HG03565 (cell line): ENCODE results near the gene GABARAP.

Experiments
- ATAC-seq: cut with Tn5 transposase; IDR thresholded peaks from one replicate; pipeline ENCODE4 v1.9.1; 2021; ENCODE audit warnings: mild to moderate bottlenecking, moderate library complexity; ENCODE audit not compliant: unreplicated experiment

The GABARAP gene

DNA sequence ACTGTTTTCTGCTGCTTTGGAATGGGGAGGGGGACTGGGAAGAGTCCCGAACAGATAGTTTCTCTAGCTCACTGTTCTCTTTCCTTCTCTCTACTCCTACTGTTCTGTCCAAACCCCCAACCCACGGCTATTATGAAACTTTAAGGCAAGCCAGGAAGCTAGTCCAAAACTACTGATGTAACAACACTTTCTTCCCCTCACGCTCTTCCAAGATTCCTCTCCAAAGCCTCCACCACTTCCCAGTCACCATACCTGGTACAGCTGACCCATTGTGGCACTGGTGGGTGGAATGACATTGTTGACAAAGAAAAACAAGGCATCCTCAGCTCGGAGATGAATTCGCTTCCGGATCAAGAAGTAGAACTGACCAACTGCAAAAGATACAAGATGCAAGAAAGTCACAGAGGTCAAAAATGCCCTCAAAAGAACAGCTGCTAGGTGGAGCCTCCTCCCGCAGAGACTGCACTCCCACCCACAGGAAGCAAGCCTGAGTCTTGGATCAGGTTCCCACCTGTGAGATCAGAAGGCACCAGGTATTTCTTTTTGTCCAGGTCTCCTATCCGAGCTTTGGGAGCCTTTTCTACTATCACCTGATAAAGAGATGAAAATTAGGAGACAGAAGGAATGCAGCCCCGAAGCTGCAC lies 1.0 kb downstream of the GABARAP start:
- ATAC-seq: no peak

DNA sequence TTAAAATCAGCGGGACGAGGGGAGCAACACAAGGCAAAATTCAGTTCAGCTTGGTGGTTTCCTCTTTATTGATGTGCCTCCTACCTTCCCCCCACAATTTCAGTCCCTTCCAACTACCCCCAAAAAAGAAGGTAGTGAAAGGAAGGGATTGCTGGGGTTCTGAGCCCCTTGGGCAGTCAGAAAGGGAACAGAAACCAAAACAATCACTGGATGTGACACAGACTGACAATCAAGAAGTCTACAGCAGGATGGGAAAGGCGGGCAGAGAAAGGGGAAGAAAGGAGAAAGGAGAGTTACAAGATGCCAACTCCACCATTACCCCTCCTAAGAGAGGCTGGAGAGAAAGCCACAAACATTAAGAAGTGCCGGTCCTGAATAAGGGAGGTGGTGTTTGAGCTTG lies 1.9 kb downstream of the GABARAP start:
- ATAC-seq: no peak

DNA sequence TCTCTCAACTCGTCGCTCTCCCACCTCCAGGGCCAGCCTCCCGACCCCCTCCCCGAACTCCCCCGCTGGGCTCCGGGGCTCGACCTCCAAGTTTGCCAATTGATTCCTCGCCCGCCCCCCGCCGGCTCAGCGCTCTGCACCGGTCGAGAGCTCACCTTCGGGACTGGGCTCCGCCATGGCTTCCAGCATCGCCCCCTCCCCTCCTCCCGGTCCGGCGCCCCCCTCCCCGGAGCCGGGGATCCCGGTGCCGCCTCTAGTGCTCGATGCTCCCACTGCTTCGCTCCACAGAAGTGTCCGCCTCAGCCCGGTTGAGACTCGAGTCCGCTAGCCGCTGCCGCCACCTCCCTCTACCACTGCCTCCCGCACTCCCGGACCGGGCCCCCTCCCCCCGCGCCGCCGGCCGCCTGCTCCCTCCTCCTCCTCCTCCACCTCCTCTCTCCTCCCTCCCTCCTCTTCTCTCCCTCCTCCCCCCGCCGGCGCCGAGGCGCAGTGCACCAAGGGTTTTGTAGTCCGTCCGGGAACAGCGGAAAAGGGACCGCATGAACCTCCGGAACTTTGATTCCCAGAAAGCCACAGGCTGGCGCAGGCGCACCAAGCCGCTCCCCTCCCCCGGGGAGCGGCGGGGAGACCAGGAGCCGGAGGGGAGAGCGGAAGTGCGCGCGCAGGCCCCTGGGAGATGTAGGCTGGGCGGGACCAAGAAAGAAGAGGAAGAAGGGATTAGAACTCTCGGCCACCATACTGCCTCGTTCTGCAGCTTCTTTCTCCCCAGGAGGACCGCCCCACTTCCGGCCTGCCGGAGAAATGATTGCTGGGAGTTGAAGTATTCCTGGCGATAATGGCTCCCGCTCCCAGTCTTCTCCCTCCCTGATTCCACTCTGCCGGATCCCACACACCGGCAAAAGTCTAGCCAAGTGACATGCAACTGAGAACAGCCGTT lies 2.9 kb downstream of the GABARAP start, which contains the start of gene PHF23:
PHF23 (minus strand) TSS at position 367 of the 937 bp plus-strand sequence; CDS start at position 189, 178 bp downstream.
- peak; percentile 38 for ATAC-seq

DNA sequence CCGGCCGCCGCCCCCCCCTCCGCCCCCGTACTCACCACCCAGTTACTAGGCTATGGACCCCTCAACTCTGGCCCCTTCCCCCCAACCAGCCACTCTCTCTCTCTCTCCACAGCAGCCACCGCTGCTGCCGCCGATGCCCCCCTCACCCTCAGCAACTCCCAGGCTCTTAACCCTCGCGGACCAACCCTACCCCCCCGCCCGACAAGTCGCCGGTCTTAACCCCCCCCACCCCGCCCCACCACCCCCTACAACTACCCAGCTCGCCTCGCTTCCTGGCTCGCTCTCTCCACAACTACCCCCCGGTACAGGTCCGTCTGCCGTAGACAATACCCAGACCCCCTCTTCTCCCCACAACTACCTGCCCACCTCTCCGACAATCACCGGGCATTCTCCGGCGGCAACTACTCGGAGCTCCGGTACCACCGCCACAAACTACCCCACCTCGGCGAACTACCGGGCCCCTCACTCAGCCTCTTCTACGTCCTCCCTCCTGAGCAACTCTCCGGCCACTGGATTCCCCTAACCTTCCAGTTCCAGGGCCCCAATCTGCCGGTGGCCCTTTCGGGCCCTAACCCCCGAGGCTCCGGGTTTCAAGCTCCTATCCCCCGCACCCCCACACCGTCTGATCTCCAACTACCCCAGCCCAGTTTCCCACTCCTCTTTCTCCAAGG lies 3.7 kb downstream of the GABARAP start:
- no peak for ATAC-seq

DNA sequence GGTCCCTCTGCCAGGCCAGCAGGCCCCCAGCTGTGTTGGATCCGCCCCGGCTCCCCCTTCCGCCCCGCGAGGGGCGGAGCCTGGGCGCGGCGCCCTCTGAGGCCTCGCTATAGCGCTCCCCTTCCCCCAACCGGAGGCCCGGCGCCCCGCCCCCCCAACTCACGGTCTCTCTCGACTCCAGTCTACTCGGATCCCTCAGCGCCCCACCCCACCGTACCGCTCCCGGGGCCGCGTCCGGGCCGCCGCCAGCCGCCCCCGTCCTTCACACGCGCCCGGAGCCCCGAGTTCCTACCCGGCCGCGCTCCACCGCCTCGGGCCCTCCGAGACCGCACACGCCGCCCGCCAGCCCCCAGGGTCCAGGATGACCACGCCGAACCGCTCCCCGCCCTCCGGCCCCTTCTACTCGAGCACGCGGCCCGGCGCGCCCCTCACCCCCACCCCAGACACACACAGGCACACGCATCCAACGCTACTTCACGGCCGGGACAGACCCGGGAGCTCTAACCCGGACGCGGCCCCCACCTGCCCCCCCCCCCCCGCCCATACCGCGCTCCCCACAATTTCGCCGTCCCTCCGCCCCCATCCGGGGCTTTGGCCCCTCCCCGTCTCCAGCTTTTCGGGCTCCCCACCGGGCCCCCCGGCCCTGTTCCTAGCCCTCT lies 4.4 kb downstream of the GABARAP start:
- no peak for ATAC-seq

DNA sequence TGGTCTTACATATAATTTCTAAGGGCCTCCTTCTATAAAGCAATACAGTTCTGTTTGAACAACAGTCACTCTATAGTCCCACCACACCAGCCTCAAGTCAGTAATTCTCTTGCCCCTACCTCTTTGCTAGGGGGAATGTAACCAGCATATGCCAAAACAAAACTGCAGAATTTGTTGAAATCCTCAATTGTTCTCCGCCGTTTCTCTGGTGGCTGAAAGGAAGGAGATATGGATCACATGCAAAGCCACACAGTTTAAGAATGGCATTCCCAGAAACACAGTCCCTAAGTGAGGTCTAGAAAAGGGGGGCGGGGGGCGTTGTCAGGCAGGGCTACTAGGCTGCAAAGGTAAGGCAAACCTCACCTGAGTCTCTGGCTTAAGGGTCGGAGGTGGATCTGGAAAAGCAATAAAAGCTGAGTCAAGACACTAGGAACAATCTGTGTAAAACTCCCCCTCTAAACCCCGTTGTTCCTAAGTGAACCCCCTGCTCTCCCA lies 4.9 kb downstream of the GABARAP start:
- ATAC-seq: no peak

DNA sequence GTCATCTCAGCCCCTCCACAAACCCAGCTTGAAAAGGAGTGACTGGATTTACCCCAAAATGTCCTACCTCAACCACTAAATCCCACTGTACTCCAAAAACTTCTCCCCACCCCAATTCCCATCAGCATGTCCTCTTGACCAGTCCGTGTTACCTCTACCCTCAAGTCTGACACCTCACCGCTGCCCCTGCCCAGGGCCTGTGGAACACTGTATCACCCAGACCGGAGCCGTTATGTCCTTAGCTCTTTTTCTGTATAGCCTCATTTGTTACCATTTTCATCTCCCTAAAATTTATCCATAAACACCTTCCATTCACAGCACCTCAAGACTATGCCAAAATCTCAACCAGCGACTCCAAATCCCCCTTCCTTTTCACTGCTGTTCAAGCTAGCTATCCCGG lies 5.4 kb downstream of the GABARAP start:
- ATAC-seq: no peak

DNA sequence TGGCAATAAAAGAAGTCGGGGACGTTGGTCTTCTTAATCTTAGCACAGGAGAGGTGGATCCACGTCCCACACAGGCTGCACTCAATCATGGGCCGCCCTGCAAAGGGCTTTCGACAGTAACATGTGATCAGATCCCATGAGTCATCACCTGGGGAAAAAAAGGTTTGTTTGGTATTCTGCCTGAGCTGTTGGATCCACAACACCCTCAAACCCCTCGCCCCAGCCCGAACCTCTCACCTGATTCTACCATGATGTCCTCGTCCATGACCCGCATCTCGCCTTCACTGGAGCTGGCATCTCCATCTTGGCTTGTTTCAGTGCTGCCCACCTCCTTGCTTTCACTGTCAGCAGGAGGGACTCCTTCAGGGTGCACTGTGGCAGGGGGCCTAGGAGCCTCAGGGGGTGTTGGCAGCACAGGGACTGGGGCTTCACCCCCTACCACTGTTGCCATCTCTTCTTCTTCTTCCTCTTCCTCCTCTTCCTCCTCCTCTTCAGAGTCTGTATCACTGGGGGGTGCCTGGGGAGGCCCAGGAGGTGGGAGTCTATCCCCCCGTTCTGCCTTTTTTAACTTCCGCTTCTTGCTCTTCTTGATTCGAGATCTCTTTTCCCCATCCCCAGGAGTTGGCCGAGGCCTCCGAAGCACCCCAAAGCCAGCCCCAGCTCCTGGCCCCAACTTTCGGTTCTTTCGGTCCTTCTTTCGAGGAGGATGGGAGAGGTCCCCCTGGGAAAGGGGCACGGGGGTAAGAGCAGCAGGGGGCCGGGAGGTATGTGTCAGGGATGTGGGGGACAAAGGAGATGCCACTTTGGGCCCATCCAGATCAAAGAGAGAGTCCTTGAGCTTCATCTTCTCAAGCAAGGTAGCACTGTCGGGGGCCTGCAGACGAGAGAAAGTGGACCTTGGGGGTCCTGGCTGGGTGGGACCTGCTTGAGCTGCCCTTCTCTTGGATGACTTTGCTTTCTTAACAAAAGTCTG lies 6.3 kb downstream of the GABARAP start:
- ATAC-seq: no peak

DNA sequence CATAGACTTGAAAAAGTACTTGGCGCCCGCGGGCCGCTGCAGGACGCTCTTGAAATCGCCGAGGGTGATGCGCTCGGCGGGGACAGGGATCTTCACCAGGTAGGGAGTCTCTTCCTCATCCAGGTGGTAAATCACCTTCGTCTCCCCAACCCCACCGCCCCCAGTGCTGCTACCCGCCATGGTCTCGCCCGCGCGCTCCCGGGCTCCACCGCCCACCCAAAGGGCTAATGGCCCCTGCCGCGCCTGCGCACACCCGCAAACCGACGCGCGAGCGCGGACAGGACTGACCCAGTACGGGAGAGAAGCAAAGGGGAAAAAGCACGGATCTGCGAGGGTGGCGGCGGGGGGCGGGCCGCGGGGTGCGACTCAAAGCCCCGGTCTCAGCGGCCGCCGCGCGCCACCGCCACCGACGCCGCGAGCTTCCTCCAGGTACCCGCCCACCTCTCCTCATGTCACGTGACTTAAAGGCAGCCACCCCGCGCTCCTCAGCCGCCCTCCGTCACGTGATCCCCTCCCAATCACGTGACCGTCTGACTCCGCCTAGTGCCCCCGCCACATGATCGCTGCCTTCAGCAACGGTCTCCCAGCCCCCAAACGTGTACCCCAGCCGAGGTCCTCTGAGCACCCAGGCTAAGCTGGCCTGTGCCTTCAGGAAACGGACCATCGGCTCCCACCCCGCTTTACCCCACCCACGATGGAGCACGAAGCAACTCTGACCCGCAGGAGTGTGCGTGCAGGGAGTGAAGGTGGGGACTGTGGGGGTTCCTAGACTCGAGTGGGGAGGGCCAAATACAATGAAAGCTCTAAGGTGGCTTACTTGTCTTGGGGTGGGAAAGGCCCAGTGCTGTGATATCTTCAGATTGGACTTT lies 7.9 kb downstream of the GABARAP start, which contains the start of gene DVL2:
DVL2 (minus strand) TSS at position 435 of the 869 bp plus-strand sequence; CDS start at position 180, 255 bp downstream.
- ATAC-seq: peak; percentile 47

DNA sequence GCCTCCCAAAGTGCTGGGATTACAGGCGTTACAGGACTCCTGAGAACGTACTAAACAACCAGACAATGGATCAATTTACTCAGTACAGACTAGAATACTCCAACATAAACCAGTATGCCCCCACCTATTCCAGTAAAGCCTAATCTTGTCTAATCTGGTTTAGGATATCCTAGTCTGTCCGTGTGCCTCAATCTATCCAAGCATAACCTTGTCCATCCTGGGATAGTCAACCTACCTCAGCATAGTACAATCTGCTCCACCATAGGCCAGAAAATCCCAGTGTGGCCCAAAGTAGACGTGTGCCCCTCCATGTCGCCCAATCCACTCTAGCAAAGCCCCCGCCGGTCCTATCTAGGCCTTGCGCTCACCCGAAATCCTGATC lies 8.6 kb downstream of the GABARAP start:
- no peak for ATAC-seq

DNA sequence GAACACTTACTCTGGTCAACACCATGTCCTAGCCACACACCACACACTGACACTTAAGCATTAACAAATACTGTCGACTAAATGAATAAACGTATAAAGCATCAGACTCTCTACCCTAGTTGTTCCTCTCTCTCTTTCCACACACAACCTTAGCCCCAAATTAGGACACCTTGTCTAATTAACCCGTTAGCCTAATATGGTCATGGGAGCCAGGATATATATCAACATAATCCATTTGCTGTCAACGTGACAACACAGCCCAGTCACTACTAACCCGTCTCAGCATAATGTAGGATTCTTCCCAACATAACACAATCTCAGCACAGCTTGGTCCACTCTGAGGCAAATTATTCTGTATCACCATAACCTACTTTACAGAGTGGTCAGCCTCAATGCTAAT lies 10.1 kb downstream of the GABARAP start:
- ATAC-seq: no peak

DNA sequence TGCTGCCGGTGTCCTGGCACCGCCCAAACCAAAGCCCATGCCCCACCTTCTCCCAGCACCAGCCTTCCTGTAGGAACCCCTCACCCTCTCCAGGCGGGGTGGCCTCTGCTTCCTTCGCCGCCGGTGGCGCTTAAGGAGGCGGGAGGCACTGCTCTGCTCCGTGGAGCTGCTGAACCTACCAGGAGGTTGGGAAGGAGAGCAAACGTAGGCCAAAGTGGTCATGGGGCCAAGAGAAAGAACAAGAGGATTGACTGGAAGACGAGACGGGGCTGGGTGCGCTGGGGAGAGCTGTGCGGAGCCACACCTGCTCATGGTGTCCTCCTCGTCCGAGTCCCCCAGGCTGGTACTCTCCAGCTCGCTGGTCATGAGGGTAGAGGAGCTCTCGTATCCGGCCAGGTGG lies 12.7 kb downstream of the GABARAP start:
- ATAC-seq: no peak

DNA sequence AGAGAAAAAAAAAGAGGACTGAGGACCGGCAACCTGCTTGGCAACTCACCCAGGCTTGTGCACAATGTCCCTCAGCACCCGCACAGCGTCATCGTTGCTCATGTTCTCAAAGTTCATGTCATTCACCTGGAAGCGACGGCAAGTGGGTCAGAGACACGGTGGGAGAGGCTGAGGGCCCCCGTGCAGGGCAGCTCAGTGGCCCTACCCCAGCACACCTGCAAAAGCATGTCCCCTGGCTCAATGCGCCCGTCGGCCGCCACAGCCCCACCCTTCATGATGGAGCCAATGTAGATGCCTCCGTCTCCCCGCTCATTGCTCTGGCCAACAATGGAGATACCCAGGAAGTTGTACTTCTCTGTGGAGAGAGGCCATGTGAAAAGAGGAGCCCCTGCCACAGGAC lies 13.3 kb downstream of the GABARAP start:
- no peak for ATAC-seq

DNA sequence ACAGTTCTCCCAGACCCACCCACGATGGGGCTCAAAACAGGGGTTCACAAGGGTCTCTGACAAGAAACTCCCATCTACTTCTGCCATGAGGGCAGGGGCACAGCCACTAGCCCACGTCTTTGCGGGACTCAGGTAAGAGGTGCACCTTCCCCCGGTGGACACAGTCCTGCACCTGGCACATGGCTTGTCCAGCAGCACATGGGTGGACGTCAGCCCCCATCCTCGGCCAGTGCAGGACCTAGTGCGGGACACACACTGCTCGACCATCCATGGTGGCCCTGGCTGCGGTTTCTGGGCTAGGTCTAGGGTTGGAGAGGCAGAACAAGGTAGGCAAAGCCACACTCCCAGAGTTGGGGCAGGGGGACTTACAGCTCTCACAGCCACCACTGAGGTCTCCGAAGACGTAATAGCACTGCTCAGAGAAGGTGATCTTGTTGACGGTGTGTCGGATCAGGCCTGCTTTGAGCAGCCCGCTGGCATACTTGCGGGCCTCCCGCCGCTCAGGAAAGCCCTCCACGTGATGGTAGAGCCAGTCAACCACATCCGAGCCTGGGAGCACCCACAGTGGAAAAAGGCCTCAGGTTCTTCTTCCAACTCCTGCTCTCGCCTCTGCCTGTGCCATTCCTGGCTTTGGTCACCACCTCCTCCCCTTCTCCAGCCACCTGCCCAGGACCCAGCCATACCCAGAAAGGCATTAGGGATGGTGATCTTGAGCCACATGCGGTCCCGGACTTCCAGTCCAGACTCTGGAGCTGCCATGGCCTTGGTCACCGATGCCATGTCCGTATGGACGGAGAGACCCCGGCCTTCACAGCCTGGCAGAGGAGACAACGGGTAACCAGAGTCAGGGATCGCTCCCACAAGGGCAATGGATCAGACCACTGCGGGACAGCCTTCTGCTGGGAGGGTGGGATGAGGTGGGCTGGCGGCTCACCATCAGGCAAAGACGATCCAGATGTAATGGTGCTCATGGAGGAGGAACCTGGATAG lies 15.2 kb downstream of the GABARAP start:
- ATAC-seq: no peak

DNA sequence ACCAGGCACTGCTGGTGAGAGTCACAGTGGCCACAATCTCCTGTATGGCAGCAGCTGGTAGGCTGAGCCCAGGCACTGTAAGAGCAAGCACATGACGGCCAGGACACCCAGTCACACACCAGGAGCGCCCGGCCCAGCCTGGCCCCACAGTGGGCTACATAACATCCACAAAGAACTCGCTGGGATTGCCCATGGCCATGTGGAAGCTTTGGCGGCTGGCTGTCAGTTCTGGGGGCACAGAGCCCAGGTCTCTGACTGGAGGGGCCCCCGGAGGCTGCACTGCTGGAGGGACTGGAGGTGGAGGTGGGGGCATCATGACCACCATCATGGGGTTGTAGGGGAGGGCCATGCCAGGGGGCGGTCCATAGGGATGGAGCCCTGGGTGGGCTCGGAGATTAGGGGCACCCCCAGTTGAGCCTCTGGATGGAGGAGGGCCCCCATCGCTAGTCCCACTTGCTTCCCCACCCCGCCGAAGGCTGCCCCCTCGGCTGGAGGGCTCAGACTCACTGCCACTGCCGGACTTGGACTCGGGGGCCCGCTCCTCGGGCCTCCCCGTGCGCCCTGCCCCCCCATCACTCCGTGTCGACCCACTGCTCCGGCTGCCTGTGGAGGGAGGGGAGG lies 16.4 kb downstream of the GABARAP start:
- no peak for ATAC-seq

DNA sequence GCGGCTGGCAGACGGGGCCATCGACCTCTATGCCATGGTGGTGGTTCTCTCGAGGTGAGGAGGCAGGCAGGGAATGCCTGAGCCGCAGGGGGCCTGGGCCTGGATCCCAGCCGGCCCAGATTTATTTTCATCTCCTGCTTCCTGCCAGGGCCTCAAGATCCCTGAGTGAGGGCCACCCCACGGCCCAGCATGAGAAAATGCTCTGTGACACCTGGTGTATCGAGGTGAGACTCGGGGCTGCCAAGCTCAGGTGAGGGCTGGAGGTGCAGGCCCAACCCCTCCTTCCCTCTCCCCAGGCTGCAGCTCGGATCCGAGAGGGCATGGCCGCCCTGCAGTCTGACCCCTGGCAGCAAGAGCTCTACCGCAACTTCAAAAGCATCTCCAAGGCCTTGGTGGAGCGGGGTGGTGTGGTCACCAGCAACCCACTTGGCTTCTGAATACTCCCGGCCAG lies 17.6 kb downstream of the GABARAP start:
- ATAC-seq: no peak

DNA sequence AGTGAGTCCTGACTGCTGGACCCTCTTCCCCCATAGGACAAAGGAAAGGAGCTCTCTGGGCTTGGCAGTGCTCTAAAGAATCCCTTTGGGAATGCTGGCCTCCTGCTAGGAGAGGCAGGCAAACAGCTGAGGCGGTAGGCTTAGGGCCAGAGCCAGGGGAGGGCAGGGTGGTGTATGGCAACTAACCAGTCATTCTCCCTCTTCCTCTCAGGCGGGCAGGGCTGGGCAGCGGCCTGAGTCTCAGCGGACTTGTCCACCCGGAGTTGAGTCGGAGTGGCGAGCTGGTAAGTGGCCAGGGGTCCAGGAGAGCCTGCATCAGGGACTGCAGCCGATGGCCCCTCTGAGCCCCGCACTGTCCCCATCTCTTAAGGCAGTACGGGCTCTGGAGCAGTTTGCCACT lies 18.1 kb downstream of the GABARAP start:
- no peak for ATAC-seq
